ENCODE data around the gene NPRL2.

DNA sequence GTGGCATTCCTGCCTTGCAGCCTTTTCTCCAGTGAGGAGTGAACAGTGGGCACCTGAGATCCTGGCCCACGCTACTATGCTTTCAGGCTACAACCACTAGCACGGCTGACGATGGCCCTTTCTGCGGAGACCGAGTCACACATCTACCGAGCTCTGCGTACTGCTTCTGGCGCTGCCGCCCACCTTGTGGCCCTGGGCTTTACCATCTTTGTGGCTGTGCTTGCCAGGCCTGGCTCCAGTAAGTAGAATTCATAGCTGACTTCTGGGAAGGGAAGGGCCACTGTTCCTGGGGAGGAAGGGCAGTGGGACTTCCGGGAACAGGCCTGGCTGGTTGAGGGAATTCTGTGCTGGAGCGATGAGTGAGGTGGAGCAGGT, 735 bp upstream of the NPRL2 start:
- no peak for TF ChIP-seq CTCF (IDR thresholded peaks at IDR 0.05)
- no peak for TF ChIP-seq POLR2A (IDR thresholded peaks at IDR 0.05)
